H1 (cell line): ENCODE results near the gene TMCC1. TPM values are rescaled to one million over a fixed set of nuclear protein-coding genes. Genes with fewer than 3 reads are reported as not detected.

Source experiments
- CBX8 ChIP-seq: fragments of 300-800, 300-1000 bp; sonication (generic); IDR thresholded peaks from 2 replicates; pipeline ENCODE4 v1.7.1; 2016; ENCODE audit warnings: low read depth, low read length, borderline replicate concordance
- RBBP5 ChIP-seq: IDR thresholded peaks from 2 replicates; pipeline ENCODE4 v1.7.1; 2012; ENCODE audit warnings: low read depth, mild to moderate bottlenecking, inconsistent platforms, low read length, moderate library complexity, borderline replicate concordance
- TCF12 ChIP-seq: IDR thresholded peaks from 2 replicates; pipeline ENCODE4 v1.6.1; 2011; ENCODE audit warnings: low read depth, mild to moderate bottlenecking, low read length
- YY1 ChIP-seq: IDR thresholded peaks from 2 replicates; pipeline ENCODE4 v1.6.1; 2011; ENCODE audit warnings: low read depth, mild to moderate bottlenecking, low read length
- polyA plus RNA-seq, 7 experiments: library from polyadenylated mRNA; depleted of rRNA in 3 of 7; stranded (reverse) in 5 of 7; unstranded in 2 of 7; fragments of >200 nt in 5 of 7; fragments of 200-250 nt in 2 of 7; gene quantifications; 1 replicate in 5 of 7; 2 replicates in 1 of 7; 4 replicates in 1 of 7; pipeline versions ENCODE4 v1.2.1 to v1.2.3, GENCODE V29; 2011 to 2013; ENCODE audit warnings: missing spikeins in 2 of 7, mixed read lengths in 2 of 7
- total RNA-seq: library from RNA; stranded (reverse); fragmentation: NEBNext Ultra II Directional; extraction: Animal tissue kit (Norgen Biotek cat#: 25700); gene quantifications from 2 replicates; pipeline ENCODE4 v1.2.1, GENCODE V29; 2021
- TF ChIP-seq, protein P1 (sequence below): fragments of 300-600 bp; sonication (generic); IDR thresholded peaks from 2 replicates; pipeline ENCODE4 v1.7.1; 2012; ENCODE audit warnings: low read length, moderate library complexity, mild to moderate bottlenecking, inconsistent platforms; ENCODE audit not compliant: insufficient replicate concordance

The TMCC1 gene
- total and polyA plus RNA-seq, 2 of the 8 experiments (the other 6 are each of a cell fraction or from before 2014, with no cell fraction given), result 10.4 to 27.1 TPM

DNA sequence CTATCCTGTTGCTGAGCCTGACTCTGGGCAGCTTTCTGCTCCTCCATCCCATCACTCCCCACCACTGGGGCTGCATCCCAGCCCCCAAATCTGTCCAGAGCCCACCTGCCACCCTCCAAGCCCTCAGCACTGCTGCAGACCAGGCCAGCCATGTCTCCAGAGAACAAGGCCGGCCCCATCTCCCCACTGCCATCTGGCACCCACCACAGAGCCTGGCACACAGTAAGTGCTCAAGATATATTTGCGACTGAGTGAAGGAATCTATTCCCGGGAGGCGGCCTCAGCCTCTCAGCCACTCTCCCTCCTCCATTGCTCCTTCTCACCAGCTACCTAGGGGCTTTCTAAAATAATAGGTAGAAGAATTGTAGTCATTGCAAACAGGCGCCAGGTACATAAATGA lies 291.8 kb downstream of the TMCC1 start (continued):
- TF ChIP-seq, protein P1, sequence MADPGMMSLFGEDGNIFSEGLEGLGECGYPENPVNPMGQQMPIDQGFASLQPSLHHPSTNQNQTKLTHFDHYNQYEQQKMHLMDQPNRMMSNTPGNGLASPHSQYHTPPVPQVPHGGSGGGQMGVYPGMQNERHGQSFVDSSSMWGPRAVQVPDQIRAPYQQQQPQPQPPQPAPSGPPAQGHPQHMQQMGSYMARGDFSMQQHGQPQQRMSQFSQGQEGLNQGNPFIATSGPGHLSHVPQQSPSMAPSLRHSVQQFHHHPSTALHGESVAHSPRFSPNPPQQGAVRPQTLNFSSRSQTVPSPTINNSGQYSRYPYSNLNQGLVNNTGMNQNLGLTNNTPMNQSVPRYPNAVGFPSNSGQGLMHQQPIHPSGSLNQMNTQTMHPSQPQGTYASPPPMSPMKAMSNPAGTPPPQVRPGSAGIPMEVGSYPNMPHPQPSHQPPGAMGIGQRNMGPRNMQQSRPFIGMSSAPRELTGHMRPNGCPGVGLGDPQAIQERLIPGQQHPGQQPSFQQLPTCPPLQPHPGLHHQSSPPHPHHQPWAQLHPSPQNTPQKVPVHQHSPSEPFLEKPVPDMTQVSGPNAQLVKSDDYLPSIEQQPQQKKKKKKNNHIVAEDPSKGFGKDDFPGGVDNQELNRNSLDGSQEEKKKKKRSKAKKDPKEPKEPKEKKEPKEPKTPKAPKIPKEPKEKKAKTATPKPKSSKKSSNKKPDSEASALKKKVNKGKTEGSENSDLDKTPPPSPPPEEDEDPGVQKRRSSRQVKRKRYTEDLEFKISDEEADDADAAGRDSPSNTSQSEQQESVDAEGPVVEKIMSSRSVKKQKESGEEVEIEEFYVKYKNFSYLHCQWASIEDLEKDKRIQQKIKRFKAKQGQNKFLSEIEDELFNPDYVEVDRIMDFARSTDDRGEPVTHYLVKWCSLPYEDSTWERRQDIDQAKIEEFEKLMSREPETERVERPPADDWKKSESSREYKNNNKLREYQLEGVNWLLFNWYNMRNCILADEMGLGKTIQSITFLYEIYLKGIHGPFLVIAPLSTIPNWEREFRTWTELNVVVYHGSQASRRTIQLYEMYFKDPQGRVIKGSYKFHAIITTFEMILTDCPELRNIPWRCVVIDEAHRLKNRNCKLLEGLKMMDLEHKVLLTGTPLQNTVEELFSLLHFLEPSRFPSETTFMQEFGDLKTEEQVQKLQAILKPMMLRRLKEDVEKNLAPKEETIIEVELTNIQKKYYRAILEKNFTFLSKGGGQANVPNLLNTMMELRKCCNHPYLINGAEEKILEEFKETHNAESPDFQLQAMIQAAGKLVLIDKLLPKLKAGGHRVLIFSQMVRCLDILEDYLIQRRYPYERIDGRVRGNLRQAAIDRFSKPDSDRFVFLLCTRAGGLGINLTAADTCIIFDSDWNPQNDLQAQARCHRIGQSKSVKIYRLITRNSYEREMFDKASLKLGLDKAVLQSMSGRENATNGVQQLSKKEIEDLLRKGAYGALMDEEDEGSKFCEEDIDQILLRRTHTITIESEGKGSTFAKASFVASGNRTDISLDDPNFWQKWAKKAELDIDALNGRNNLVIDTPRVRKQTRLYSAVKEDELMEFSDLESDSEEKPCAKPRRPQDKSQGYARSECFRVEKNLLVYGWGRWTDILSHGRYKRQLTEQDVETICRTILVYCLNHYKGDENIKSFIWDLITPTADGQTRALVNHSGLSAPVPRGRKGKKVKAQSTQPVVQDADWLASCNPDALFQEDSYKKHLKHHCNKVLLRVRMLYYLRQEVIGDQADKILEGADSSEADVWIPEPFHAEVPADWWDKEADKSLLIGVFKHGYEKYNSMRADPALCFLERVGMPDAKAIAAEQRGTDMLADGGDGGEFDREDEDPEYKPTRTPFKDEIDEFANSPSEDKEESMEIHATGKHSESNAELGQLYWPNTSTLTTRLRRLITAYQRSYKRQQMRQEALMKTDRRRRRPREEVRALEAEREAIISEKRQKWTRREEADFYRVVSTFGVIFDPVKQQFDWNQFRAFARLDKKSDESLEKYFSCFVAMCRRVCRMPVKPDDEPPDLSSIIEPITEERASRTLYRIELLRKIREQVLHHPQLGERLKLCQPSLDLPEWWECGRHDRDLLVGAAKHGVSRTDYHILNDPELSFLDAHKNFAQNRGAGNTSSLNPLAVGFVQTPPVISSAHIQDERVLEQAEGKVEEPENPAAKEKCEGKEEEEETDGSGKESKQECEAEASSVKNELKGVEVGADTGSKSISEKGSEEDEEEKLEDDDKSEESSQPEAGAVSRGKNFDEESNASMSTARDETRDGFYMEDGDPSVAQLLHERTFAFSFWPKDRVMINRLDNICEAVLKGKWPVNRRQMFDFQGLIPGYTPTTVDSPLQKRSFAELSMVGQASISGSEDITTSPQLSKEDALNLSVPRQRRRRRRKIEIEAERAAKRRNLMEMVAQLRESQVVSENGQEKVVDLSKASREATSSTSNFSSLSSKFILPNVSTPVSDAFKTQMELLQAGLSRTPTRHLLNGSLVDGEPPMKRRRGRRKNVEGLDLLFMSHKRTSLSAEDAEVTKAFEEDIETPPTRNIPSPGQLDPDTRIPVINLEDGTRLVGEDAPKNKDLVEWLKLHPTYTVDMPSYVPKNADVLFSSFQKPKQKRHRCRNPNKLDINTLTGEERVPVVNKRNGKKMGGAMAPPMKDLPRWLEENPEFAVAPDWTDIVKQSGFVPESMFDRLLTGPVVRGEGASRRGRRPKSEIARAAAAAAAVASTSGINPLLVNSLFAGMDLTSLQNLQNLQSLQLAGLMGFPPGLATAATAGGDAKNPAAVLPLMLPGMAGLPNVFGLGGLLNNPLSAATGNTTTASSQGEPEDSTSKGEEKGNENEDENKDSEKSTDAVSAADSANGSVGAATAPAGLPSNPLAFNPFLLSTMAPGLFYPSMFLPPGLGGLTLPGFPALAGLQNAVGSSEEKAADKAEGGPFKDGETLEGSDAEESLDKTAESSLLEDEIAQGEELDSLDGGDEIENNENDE, result no peak
- no peak for TF ChIP-seq CBX8
- TF ChIP-seq RBBP5, result no peak
- TF ChIP-seq YY1, result no peak
- TF ChIP-seq TCF12, result no peak
- TF ChIP-seq, all 59 proteins: peak for 0
